GM12892 (cell line): ENCODE results near the gene PPP2R3B.

ENCODE experiments used
- POLR2A ChIP-seq: IDR thresholded peaks from 2 replicates; pipeline ENCODE4 v1.6.1; 2011; ENCODE audit warnings: low read depth, low read length, control low read depth
- POLR2AphosphoS5 ChIP-seq: IDR thresholded peaks from 2 replicates; pipeline ENCODE4 v1.6.1; 2011; ENCODE audit warnings: low read depth, low read length, control low read depth
- TAF1 ChIP-seq: IDR thresholded peaks from 2 replicates; pipeline ENCODE4 v1.6.1; 2011; ENCODE audit warnings: low read depth, mild to moderate bottlenecking, control low read depth, low read length, borderline replicate concordance

DNA sequence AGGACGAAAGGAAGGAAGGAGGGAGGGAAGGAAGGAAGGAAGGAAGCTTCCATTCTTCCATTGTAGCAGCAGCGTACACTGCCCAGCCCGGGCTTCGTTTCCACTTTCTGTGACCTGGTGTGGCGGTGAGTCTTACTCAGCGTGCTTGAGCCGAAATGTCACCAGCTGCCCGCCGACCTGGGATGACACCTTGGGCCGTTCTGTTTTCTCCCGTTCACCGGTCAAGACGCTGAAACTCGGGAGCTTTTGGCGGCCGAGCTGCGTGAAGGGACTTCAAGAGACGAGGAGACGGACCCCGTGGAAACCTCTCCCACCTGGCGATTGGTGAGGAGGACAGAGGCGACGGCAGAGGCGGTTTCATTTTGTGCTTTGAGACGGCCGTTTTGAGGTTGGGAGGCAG, 47.1 kb upstream of the PPP2R3B start:
- TF ChIP-seq POLR2AphosphoS5, result no peak
- TF ChIP-seq POLR2A, result no peak
- no peak for TF ChIP-seq TAF1
